CD14-positive monocyte (primary cell): ENCODE measurements around the gene PORCN. TPM values are rescaled to one million over a fixed set of nuclear protein-coding genes. Genes with fewer than 3 reads are reported as not detected.

Experiments
- DNase-seq, 3 donors: peaks; one replicate each; pipeline ENCODE4 v3.0.0-alpha.2; 2011 to 2022
- H2AFZ ChIP-seq: 2 replicates; pipeline ENCODE4 v1.6.0; 2012; ENCODE audit warnings: mild to moderate bottlenecking, low read depth, low read length, inconsistent platforms; ENCODE audit not compliant: insufficient read depth, poor library complexity, severe bottlenecking
- H3K27ac ChIP-seq, 2 donors: 1 replicate in 1 of 2; 2 replicates in 1 of 2; pipeline ENCODE4 v1.5.1; 2012 to 2013; ENCODE audit warnings: low read length in 2 of 2, control low read depth in 1 of 2, inconsistent platforms in 1 of 2, low read depth in 1 of 2, mild to moderate bottlenecking in 1 of 2
- H3K27me3 ChIP-seq, 2 donors: one replicate each; pipeline versions ENCODE4 v1.6.0 to v1.6.1; 2011 to 2013; ENCODE audit warnings: low read length in 2 of 2; ENCODE audit not compliant: control insufficient read depth in 2 of 2, insufficient read depth in 2 of 2
- H3K36me3 ChIP-seq, 2 donors: replicated peaks in 1 of 2; 1 replicate in 1 of 2; 2 replicates in 1 of 2; pipeline versions ENCODE4 v1.5.1 to v1.6.1; 2012 to 2013; ENCODE audit warnings: low read length in 2 of 2, control low read depth in 1 of 2, inconsistent platforms in 1 of 2, mild to moderate bottlenecking in 1 of 2; ENCODE audit not compliant: insufficient read depth in 2 of 2, control insufficient read depth in 1 of 2
- H3K4me1 ChIP-seq, 2 donors: 1 replicate in 1 of 2; 2 replicates in 1 of 2; pipeline versions ENCODE4 v1.5.1 to v1.6.1; 2012 to 2013; ENCODE audit warnings: low read length in 2 of 2, control low read depth in 1 of 2, inconsistent platforms in 1 of 2, mild to moderate bottlenecking in 1 of 2, moderate library complexity in 1 of 2; ENCODE audit not compliant: insufficient read depth in 2 of 2, control insufficient read depth in 1 of 2
- H3K4me2 ChIP-seq: replicated peaks from 2 replicates; pipeline ENCODE3; 2012; ENCODE audit warnings: low read length, moderate library complexity, mild to moderate bottlenecking; ENCODE audit not compliant: poor library complexity, severe bottlenecking; ENCODE audit errors: extremely low read depth
- H3K4me3 ChIP-seq, 3 experiments: fragments of 200-600 bp in 1 of 3; sonication (generic) in 1 of 3; replicated peaks in 1 of 3; 1 replicate in 2 of 3; 2 replicates in 1 of 3; pipeline ENCODE4 v1.5.1; 2011 to 2013; ENCODE audit warnings: low read length in 3 of 3, mild to moderate bottlenecking in 3 of 3, control low read depth in 2 of 3, low read depth in 2 of 3, inconsistent platforms in 1 of 3, moderate library complexity in 1 of 3
- H3K79me2 ChIP-seq: 2 replicates; pipeline ENCODE4 v1.6.0; 2012; ENCODE audit warnings: mild to moderate bottlenecking, control low read depth, inconsistent platforms, low read length, moderate library complexity; ENCODE audit not compliant: insufficient read depth
- H3K9ac ChIP-seq: 2 replicates; pipeline ENCODE4 v1.6.0; 2017; ENCODE audit warnings: low read length, mild to moderate bottlenecking; ENCODE audit not compliant: insufficient read depth, poor library complexity, severe bottlenecking
- H3K9me3 ChIP-seq, 2 donors: replicated peaks in 1 of 2; 1 replicate in 1 of 2; 2 replicates in 1 of 2; pipeline versions ENCODE4 v1.5.1 to v1.6.1; 2012 to 2013; ENCODE audit warnings: low read length in 2 of 2, control low read depth in 1 of 2; ENCODE audit not compliant: control insufficient read depth in 1 of 2, insufficient read depth in 1 of 2
- H4K20me1 ChIP-seq: 2 replicates; pipeline ENCODE4 v1.6.0; 2012; ENCODE audit warnings: mild to moderate bottlenecking, low read length, control low read depth, moderate library complexity; ENCODE audit not compliant: insufficient read depth
- H3K27ac Mint-ChIP-seq, 7 donors: one replicate each; pipeline ENCODE4 v1.8.0; 2020; ENCODE audit warnings: mild to moderate bottlenecking in 7 of 7, mixed read lengths in 7 of 7, moderate library complexity in 6 of 7, inconsistent platforms in 2 of 7
- H3K27me3 Mint-ChIP-seq, 3 donors: one replicate each; pipeline ENCODE4 v1.8.0; 2021 to 2022; ENCODE audit warnings: low read depth in 3 of 3, mild to moderate bottlenecking in 3 of 3, mixed read lengths in 3 of 3, moderate library complexity in 3 of 3, inconsistent platforms in 1 of 3
- H3K36me3 Mint-ChIP-seq, 2 donors: one replicate each; pipeline ENCODE4 v1.8.0; 2020; ENCODE audit warnings: mixed read lengths in 2 of 2, inconsistent platforms in 1 of 2, mild to moderate bottlenecking in 1 of 2
- H3K4me1 Mint-ChIP-seq: one replicate; pipeline ENCODE4 v1.8.0; 2020; ENCODE audit warnings: mild to moderate bottlenecking, mixed read lengths
- H3K4me3 Mint-ChIP-seq, 2 donors: one replicate each; pipeline ENCODE4 v1.8.0; 2020; ENCODE audit warnings: mild to moderate bottlenecking in 2 of 2, mixed read lengths in 2 of 2, moderate library complexity in 1 of 2
- H3K9me3 Mint-ChIP-seq, 7 donors: one replicate each; pipeline ENCODE4 v1.8.0; 2020 to 2022; ENCODE audit warnings: mixed read lengths in 7 of 7, mild to moderate bottlenecking in 6 of 7, moderate library complexity in 6 of 7, inconsistent platforms in 2 of 7
- WGBS: methylation state at CpG from one replicate; pipeline ENCODE4 v1.1.5; 2013; ENCODE audit warnings: missing lambda C conversion rate; ENCODE audit not compliant: insufficient coverage; 5-methylcytosine and 5-hydroxymethylcytosine counted together
- intact Hi-C, 2 donors: fragments of 100-400 bp; cut with micrococcal nuclease; formaldehyde crosslinking; loops; one replicate each; pipeline versions ENCODE4 v1.15.0 to v1.15.1; 2023
- polyA plus RNA-seq, 3 donors: library from polyadenylated mRNA; depleted of rRNA in 1 of 3; unstranded in 2 of 3; stranded (reverse) in 1 of 3; fragments of 300-500 nt in 2 of 3; fragments of >200 nt in 1 of 3; fragmentation: Illumina TruSeq in 2 of 3; gene quantifications; 1 replicate in 2 of 3; 2 replicates in 1 of 3; pipeline ENCODE4 v1.2.3, GENCODE V29; 2012 to 2021
- TF ChIP-seq, protein P1 (sequence below): fragments of 200-600 bp; IDR thresholded peaks from one replicate; pipeline ENCODE4 v1.8.0; 2022; ENCODE audit warnings: antibody characterized with exemption, mild to moderate bottlenecking

PORCN gene
- polyA plus RNA-seq, 3 donors: 7.5 to 10.5 (median 7.8) TPM

DNA sequence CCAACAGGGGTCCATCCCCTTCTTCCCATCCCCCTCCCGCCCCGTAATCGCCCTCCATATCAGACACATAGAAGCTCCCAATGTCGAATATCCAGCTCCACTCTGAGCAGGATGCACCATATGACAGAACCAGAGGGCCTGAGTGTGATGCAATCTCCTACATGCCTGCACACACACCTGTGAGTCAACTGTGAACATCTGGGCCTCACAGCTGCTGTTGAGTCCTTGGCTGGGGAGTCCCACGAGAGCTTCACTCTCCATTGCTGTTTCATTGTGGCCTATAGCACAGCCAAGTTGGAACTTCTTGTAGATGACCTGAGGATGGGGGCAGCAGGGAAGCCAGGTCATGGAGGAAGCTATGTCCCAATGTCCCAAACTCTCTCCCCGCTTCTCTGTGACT, 47.0 kb upstream of the PORCN start:
- H3K4me1 Mint-ChIP-seq: no peaks in the 10 kb centered on the region
- TF ChIP-seq, protein P1, sequence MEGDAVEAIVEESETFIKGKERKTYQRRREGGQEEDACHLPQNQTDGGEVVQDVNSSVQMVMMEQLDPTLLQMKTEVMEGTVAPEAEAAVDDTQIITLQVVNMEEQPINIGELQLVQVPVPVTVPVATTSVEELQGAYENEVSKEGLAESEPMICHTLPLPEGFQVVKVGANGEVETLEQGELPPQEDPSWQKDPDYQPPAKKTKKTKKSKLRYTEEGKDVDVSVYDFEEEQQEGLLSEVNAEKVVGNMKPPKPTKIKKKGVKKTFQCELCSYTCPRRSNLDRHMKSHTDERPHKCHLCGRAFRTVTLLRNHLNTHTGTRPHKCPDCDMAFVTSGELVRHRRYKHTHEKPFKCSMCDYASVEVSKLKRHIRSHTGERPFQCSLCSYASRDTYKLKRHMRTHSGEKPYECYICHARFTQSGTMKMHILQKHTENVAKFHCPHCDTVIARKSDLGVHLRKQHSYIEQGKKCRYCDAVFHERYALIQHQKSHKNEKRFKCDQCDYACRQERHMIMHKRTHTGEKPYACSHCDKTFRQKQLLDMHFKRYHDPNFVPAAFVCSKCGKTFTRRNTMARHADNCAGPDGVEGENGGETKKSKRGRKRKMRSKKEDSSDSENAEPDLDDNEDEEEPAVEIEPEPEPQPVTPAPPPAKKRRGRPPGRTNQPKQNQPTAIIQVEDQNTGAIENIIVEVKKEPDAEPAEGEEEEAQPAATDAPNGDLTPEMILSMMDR: no peak
- no peaks in the 10 kb centered on the region for H3K36me3 ChIP-seq
- no peaks in the 10 kb centered on the region for H4K20me1 ChIP-seq
- no peak for DNase-seq
- WGBS: no CpG with 5 or more reads among the region's 6 CpGs
- H3K79me2 ChIP-seq: no peaks in the 10 kb centered on the region
- no peak overlapping the region for H3K9ac ChIP-seq
- no peaks in the 10 kb centered on the region for H3K27me3 ChIP-seq
- H3K4me3 ChIP-seq: no peak overlapping the region
- H3K4me2 ChIP-seq: no peak overlapping the region
- H3K4me3 Mint-ChIP-seq: no peak overlapping the region
- no peak overlapping the region for H3K27ac Mint-ChIP-seq
- no peak overlapping the region for H3K27ac ChIP-seq
- H3K9me3 Mint-ChIP-seq: no peaks in the 10 kb centered on the region
- H3K4me1 ChIP-seq: no peaks in the 10 kb centered on the region
- H3K36me3 Mint-ChIP-seq: peaks cover 4 to 8% of the 10 kb centered on the region in 2 donors
- H3K27me3 Mint-ChIP-seq: peaks cover 0 to 9% (median 1%) of the 10 kb centered on the region in 3 donors
- intact Hi-C loops: no loop called here
- no peak overlapping the region for H2AFZ ChIP-seq
- no peaks in the 10 kb centered on the region for H3K9me3 ChIP-seq

DNA sequence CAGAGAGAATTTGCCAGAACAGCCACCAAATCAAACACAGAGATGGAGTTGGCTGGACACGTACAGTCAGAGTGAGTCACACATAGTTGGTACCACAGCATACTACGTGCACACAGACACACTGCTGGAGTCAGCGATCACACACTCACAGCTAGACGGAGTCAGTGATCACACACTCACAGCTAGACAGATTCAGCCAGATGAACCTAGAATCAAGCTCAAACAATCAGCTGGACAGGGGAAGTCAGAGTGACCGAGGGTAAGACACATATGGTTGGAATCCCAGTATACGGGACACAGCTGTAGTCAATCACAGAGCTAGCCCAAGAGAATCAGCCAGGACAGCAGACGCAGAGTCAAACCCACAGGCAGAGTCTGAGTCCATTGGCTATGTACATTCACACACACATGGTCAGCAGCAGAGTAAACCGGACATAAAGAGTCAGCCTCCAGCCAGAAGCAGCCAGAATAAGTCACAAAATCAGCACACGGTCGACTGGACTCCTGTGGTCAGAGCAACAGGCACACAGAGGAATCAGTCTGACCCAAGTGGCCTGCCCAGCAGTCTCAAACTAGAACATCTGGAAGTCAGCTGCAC, 43.4 kb upstream of the PORCN start:
- WGBS: 95% methylated on average over 6 of the region's 10 CpGs
- Histone ChIP-seq H3K4me2 (no peak overlapping the region), H3K9ac (no peak overlapping the region), H3K4me1 (peaks cover 11 to 19% of the 10 kb centered on the region in 2 donors), H4K20me1 (no peaks in the 10 kb centered on the region), H3K27ac (no peak overlapping the region), H3K4me3 (no peak overlapping the region), H3K9me3 (no peaks in the 10 kb centered on the region), H3K27me3 (no peaks in the 10 kb centered on the region), H3K79me2 (no peaks in the 10 kb centered on the region), H2AFZ (no peak overlapping the region), H3K36me3 (no peaks in the 10 kb centered on the region)
- TF ChIP-seq, protein P1: no peak
- no peak overlapping the region for H3K27ac Mint-ChIP-seq
- H3K4me3 Mint-ChIP-seq: no peak overlapping the region
- DNase-seq: no peak
- H3K4me1 Mint-ChIP-seq: peaks cover 22% of the 10 kb centered on the region
- H3K9me3 Mint-ChIP-seq: peaks cover 0 to 2% (median 0%) of the 10 kb centered on the region in 7 donors
- H3K36me3 Mint-ChIP-seq: peaks cover 4 to 6% of the 10 kb centered on the region in 2 donors
- intact Hi-C loops: no loop called here
- peaks cover 1 to 17% (median 3%) of the 10 kb centered on the region in 3 donors for H3K27me3 Mint-ChIP-seq
